SK-N-SH (cell line): ENCODE measurements around the gene EFNB2. TPM values are rescaled to one million over a fixed set of nuclear protein-coding genes. Genes with fewer than 3 reads are reported as not detected.

Source experiments
- CTCF ChIA-PET: fragments of 300-600, 350-600 bp; formaldehyde crosslinking; extraction: SDS; loops from one replicate; lab custom pipeline; 2021; lab: Yijun Ruan, JAX
- POLR2A ChIA-PET: fragments of 350-600 bp; sonication (Branson Sonifier 250); formaldehyde crosslinking; extraction: SDS; loops from one replicate; lab custom pipeline; 2020; ENCODE audit warnings: antibody characterized with exemption, inconsistent platforms; lab: Yijun Ruan, JAX
- DNase-seq: peaks from one replicate; pipeline ENCODE4 v3.0.0; 2012
- H2AFZ ChIP-seq: fragments of 200-600 bp; sonication (generic); 2 replicates; pipeline ENCODE4 v1.8.1; 2016; ENCODE audit warnings: antibody characterized with exemption, mild to moderate bottlenecking, low read depth
- H3F3A ChIP-seq: fragments of 200-600 bp; sonication (generic); replicated peaks from 2 replicates; pipeline ENCODE3; 2016; ENCODE audit warnings: antibody characterized with exemption, mild to moderate bottlenecking; ENCODE audit not compliant: insufficient read depth
- H3K27ac ChIP-seq, 2 experiments: fragments of 200-500 bp in 1 of 2; fragments of 200-600 bp in 1 of 2; sonication (Bioruptor generic) in 1 of 2; sonication (generic), shearing (Covaris generic) in 1 of 2; 2 replicates each; pipeline versions ENCODE4 v1.5.1 to v1.6.1; 2014 to 2016; ENCODE audit warnings: low read depth in 2 of 2, inconsistent platforms in 1 of 2, low read length in 1 of 2, mild to moderate bottlenecking in 1 of 2, mixed read lengths in 1 of 2
- H3K27me3 ChIP-seq: fragments of 200-600 bp; sonication (generic), shearing (Covaris generic); 2 replicates; pipeline ENCODE4 v1.6.1; 2016; ENCODE audit warnings: mixed run types; ENCODE audit not compliant: insufficient read depth
- H3K36me3 ChIP-seq, 2 experiments: fragments of 200-500 bp in 1 of 2; fragments of 200-600 bp in 1 of 2; sonication (Bioruptor generic) in 1 of 2; sonication (generic) in 1 of 2; replicated peaks in 1 of 2; 2 replicates each; pipeline versions ENCODE3 to v1.5.1; 2014 to 2016; ENCODE audit warnings: low read length in 1 of 2, mild to moderate bottlenecking in 1 of 2; ENCODE audit not compliant: insufficient read depth in 2 of 2, control insufficient read depth in 1 of 2
- H3K4me1 ChIP-seq, 2 experiments: fragments of 200-500 bp in 1 of 2; fragments of 200-600 bp in 1 of 2; sonication (Bioruptor generic) in 1 of 2; sonication (generic), shearing (Covaris generic) in 1 of 2; 2 replicates each; pipeline versions ENCODE4 v1.5.1 to v1.6.1; 2014 to 2016; ENCODE audit warnings: low read depth in 1 of 2, low read length in 1 of 2, mixed run types in 1 of 2; ENCODE audit not compliant: insufficient read depth in 2 of 2, control insufficient read depth in 1 of 2
- H3K4me2 ChIP-seq: fragments of 200-600 bp; sonication (generic), shearing (Covaris generic); 2 replicates; pipeline ENCODE4 v1.6.1; 2017; ENCODE audit warnings: mixed run types
- H3K4me3 ChIP-seq, 2 experiments: fragments of 200-500 bp in 1 of 2; fragments of 200-600 bp in 1 of 2; sonication (Bioruptor generic) in 1 of 2; sonication (generic), shearing (Covaris generic) in 1 of 2; 2 replicates each; pipeline versions ENCODE4 v1.5.1 to v1.8.1; 2014 to 2016; ENCODE audit warnings: low read depth in 2 of 2, inconsistent platforms in 1 of 2, low read length in 1 of 2, mild to moderate bottlenecking in 1 of 2, mixed read lengths in 1 of 2, moderate library complexity in 1 of 2
- H3K79me2 ChIP-seq: fragments of 200-600 bp; sonication (generic); 2 replicates; pipeline ENCODE4 v1.8.1; 2017; ENCODE audit warnings: mild to moderate bottlenecking; ENCODE audit not compliant: insufficient read depth
- H3K9ac ChIP-seq: fragments of 200-600 bp; sonication (generic); 2 replicates; pipeline ENCODE4 v1.6.1; 2017; ENCODE audit warnings: mixed run types
- H3K9me2 ChIP-seq: fragments of 200-600 bp; sonication (generic); 2 replicates; pipeline ENCODE4 v1.6.1; 2017; ENCODE audit warnings: mixed run types
- H3K9me3 ChIP-seq: fragments of 200-600 bp; sonication (generic); 2 replicates; pipeline ENCODE4 v1.6.1; 2017; ENCODE audit warnings: mixed run types, mild to moderate bottlenecking, moderate library complexity
- H4K20me1 ChIP-seq: fragments of 200-600 bp; sonication (generic); 2 replicates; pipeline ENCODE4 v1.6.1; 2017; ENCODE audit warnings: mild to moderate bottlenecking, mixed run types; ENCODE audit not compliant: insufficient read depth
- CHD2 ChIP-seq: fragments of 150-350 bp; IDR thresholded peaks from 2 replicates; pipeline ENCODE4 v1.6.1; 2018; ENCODE audit warnings: low read length; ENCODE audit not compliant: partially characterized antibody
- FOXJ3 ChIP-seq: sonication (generic); formaldehyde crosslinking; IDR thresholded peaks from 2 replicates; pipeline ENCODE4 v1.5.1; 2020; ENCODE audit warnings: mild to moderate bottlenecking, missing genetic modification reagents
- MEF2A ChIP-seq: IDR thresholded peaks from 2 replicates; pipeline ENCODE4 v1.4.0; 2012; ENCODE audit warnings: low read depth, borderline replicate concordance
- RCOR1 ChIP-seq: fragments of 150-350 bp; IDR thresholded peaks from 2 replicates; pipeline ENCODE4 v1.6.1; 2017; ENCODE audit warnings: antibody characterized with exemption, low read length
- RXRA ChIP-seq: IDR thresholded peaks from 2 replicates; pipeline ENCODE4 v1.4.0; 2012; ENCODE audit warnings: low read depth, mild to moderate bottlenecking, borderline replicate concordance
- TAF1 ChIP-seq: IDR thresholded peaks from 2 replicates; pipeline ENCODE4 v1.6.1; 2012; ENCODE audit warnings: low read depth, mild to moderate bottlenecking, low read length, moderate library complexity, borderline replicate concordance
- YY1 ChIP-seq: IDR thresholded peaks from 2 replicates; pipeline ENCODE4 v1.4.0; 2012; ENCODE audit warnings: low read depth, mild to moderate bottlenecking
- WGBS: methylation state at CpG from one replicate; pipeline ENCODE4 v1.1.6; 2017; ENCODE audit warnings: low lambda C conversion rate; 5-methylcytosine and 5-hydroxymethylcytosine counted together
- polyA plus RNA-seq, 3 experiments: library from polyadenylated mRNA; depleted of rRNA; stranded (reverse); fragments of >200 nt; gene quantifications; 2 replicates each; pipeline ENCODE4 v1.2.3, GENCODE V29; 2012
- TF ChIP-seq, protein P1 (sequence below): IDR thresholded peaks from 2 replicates; pipeline ENCODE4 v1.4.0; 2012; ENCODE audit warnings: low read depth, borderline replicate concordance
- TF ChIP-seq, protein P2 (sequence below): IDR thresholded peaks from 2 replicates; pipeline ENCODE4 v1.4.0; 2012; ENCODE audit warnings: low read depth
- TF ChIP-seq, protein P3 (sequence below): IDR thresholded peaks from 2 replicates; pipeline ENCODE4; 2012

The EFNB2 gene
- polyA plus RNA-seq, 1 of the 3 experiments (the other 2 are of a cell fraction): 3.0 TPM

DNA sequence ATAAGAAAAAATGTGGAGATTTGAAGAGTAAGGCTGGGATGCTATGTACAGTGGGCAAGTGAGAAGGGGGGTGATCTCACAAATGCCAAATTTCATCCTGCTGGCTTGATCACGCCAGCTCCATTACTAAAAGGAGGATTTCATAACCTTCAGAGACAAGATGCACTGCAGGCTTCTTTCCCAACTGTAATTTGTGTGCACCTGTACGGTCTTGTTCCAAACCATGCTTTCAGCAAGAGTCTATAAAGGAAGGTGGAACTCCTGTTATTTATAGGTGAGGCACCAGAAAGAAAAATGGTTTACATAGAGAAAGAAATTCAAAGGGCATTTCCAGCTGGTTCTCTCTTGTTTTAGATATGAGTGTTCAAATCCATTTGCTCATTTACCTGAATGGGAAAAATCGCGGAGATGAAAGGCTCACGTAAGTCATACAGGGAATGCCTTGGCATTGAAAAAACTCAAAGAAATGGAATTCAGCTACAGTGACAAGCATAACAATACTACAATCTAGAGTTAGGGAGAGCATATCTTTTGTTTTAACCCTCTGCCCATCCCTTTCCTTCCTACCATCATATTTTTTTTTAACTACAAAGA lies 13.3 kb downstream of the EFNB2 start:
- peaks cover 0 to 44% of the 10 kb centered on the region in 2 experiments; a peak in 2 of 4 replicates for H3K4me1 ChIP-seq
- DNase-seq: no peak
- no peaks in the 10 kb centered on the region for H3K27me3 ChIP-seq
- TF ChIP-seq, protein P1, sequence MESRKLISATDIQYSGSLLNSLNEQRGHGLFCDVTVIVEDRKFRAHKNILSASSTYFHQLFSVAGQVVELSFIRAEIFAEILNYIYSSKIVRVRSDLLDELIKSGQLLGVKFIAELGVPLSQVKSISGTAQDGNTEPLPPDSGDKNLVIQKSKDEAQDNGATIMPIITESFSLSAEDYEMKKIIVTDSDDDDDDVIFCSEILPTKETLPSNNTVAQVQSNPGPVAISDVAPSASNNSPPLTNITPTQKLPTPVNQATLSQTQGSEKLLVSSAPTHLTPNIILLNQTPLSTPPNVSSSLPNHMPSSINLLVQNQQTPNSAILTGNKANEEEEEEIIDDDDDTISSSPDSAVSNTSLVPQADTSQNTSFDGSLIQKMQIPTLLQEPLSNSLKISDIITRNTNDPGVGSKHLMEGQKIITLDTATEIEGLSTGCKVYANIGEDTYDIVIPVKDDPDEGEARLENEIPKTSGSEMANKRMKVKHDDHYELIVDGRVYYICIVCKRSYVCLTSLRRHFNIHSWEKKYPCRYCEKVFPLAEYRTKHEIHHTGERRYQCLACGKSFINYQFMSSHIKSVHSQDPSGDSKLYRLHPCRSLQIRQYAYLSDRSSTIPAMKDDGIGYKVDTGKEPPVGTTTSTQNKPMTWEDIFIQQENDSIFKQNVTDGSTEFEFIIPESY: no peak
- no peak for TF ChIP-seq RXRA
- no peak for TF ChIP-seq RCOR1
- no peak for TF ChIP-seq TAF1
- TF ChIP-seq, protein P2, sequence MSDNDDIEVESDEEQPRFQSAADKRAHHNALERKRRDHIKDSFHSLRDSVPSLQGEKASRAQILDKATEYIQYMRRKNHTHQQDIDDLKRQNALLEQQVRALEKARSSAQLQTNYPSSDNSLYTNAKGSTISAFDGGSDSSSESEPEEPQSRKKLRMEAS: no peak
- TF ChIP-seq MEF2A: no peak
- TF ChIP-seq, protein P3, sequence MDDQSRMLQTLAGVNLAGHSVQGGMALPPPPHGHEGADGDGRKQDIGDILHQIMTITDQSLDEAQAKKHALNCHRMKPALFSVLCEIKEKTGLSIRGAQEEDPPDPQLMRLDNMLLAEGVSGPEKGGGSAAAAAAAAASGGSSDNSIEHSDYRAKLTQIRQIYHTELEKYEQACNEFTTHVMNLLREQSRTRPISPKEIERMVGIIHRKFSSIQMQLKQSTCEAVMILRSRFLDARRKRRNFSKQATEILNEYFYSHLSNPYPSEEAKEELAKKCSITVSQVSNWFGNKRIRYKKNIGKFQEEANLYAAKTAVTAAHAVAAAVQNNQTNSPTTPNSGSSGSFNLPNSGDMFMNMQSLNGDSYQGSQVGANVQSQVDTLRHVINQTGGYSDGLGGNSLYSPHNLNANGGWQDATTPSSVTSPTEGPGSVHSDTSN: no peak
- TF ChIP-seq YY1: no peak
- WGBS: 91% methylated on average over 5 of the region's 5 CpGs
- no peak overlapping the region for H3K27ac ChIP-seq
- POLR2A ChIA-PET: interaction anchor here (0.8 to 1.3 kb wide), 2 partner anchors 8 to 13 kb away, joined by 3 read pairs; partner anchors contain the start of gene EFNB2
- no peaks in the 10 kb centered on the region; the same call in 1 of the 2 replicates for H3K79me2 ChIP-seq
- no peak overlapping the region for H2AFZ ChIP-seq
- no peaks in the 10 kb centered on the region for H3K36me3 ChIP-seq
- no peaks in the 10 kb centered on the region for H3K9me2 ChIP-seq
- H3K4me3 ChIP-seq: no peak overlapping the region
- no peaks in the 10 kb centered on the region for H3K9me3 ChIP-seq
- no peak overlapping the region for H3K4me2 ChIP-seq
- H3K9ac ChIP-seq: no peak overlapping the region
- H3F3A ChIP-seq: no peaks in the 10 kb centered on the region
- CTCF ChIA-PET: interaction anchor here (1.2 to 1.5 kb wide), 3 partner anchors 10 to 14 kb away, joined by 3 to 4 read pairs (median 3); no protein-coding TSS in a partner anchor
- H4K20me1 ChIP-seq: no peaks in the 10 kb centered on the region

DNA sequence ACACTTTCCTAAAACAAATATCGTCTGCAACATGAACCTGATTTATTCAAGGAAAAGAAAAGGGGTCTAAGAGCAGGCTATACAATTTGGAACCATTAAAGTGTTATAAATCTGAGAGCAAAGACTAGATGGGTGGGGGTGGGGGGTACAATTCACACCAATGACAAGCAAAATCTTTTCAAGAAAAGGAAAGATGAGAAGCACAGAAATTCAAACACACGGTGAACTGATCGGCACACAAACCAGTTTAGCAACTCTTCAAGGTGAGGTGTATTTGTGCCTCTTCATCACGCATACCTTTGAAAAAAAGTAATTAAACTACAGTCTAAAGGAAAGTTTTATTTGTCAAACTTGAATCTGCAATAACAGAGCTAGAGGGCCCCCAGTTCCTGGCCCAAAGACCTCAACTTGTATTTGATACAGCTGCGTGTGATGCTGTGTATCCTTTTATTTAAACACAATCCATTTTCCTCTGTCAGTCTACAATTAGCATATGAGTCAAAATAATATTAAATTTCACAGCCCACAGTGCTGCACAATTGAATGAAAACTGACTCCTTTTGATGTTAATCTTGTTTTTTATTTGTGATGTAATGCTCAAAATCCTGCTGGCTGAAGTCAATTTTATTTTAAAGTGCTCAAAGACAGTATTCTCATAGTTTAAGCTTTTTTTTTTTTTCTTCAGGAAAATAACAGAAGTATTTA lies 14.2 kb downstream of the EFNB2 start:
- H3K4me2 ChIP-seq: no peak overlapping the region
- no peak overlapping the region for H3K27ac ChIP-seq
- no peaks in the 10 kb centered on the region for H3K27me3 ChIP-seq
- H4K20me1 ChIP-seq: no peaks in the 10 kb centered on the region
- H3K9me3 ChIP-seq: no peaks in the 10 kb centered on the region
- H2AFZ ChIP-seq: no peak overlapping the region
- no peak overlapping the region for H3K4me3 ChIP-seq
- peaks cover 0 to 44% of the 10 kb centered on the region in 2 experiments; a peak in 2 of 4 replicates for H3K4me1 ChIP-seq
- H3K36me3 ChIP-seq: no peaks in the 10 kb centered on the region
- H3F3A ChIP-seq: no peaks in the 10 kb centered on the region
- TF ChIP-seq, protein P2: no peak
- TF ChIP-seq CHD2 (no peak), FOXJ3 (no peak), RXRA (no peak)
- TF ChIP-seq, protein P1: no peak
- TF ChIP-seq, all 33 proteins: peak for 0
- no peak for DNase-seq
- ChIA-PET CTCF (interaction anchor here (0.9 to 1.9 kb wide), 2 partner anchors 10 to 444 kb away, joined by 4 to 6 read pairs; no protein-coding TSS in a partner anchor), POLR2A (interaction anchor here (1.3 kb wide), 1 partner anchor 14 kb away, joined by 3 read pairs; the partner anchor contains the start of gene EFNB2)
- Histone ChIP-seq H3K9ac (no peak overlapping the region), H3K79me2 (peaks cover 1% of the 10 kb centered on the region; the same call in 1 of the 2 replicates), H3K9me2 (no peaks in the 10 kb centered on the region)
- 84% methylated on average over 5 of the region's 5 CpGs for WGBS
